ENCODE measurements around the gene AP3M1.

DNA sequence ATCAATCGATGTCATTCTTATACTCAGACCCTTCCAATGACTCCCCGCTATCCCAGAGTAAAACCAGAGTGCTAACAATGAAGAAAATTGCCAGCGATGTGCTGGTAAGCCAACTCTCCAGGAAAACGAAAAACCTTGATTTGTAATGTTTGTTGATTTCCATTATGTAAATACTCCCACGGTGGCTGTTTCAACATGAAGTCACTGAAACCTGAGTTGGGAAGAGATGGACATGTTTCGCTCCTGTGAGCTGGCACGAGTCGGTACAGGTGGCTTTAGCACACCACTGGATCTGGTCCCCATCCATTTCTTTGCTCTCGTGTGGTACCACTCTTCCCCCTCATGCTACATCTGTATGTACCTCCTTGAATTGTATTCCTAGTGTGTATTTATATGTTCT lies 52.9 kb downstream of the AP3M1 start:
- TF ChIP-seq EZH2 (IDR thresholded peaks at IDR 0.05; ENCODE audit: insufficient read depth, poor library complexity, severe bottlenecking), result no peak
- TF ChIP-seq EZH2phosphoT487 (IDR thresholded peaks at IDR 0.05; ENCODE audit: insufficient read depth, low read depth), result no peak

All from GM23248 (cell line).